Thyroid gland (tissue), 4 donors: ENCODE measurements around the gene BTNL9. TPM values are rescaled to one million over a fixed set of nuclear protein-coding genes. Genes with fewer than 3 reads are reported as not detected.
"Not testable (repeated sequence)": the region's sequence is repeated elsewhere in the genome, so short reads cannot be mapped to it uniquely, and the experiment has no call there.

ENCODE experiments used
- DNase-seq, 2 donors: peaks; one replicate each; pipeline ENCODE4 v3.0.0-alpha.2; 2019
- H3K27ac ChIP-seq, 3 donors: fragments of 200-600 bp; sonication (generic); 1 replicate in 2 of 3; 2 replicates in 1 of 3; pipeline ENCODE4 v1.5.1; 2016 to 2019; ENCODE audit warnings: mild to moderate bottlenecking in 1 of 3, moderate library complexity in 1 of 3
- H3K27me3 ChIP-seq: fragments of 200-600 bp; sonication (generic); one replicate; pipeline ENCODE4 v1.5.1; 2019
- H3K36me3 ChIP-seq, 2 donors: fragments of 200-600 bp; sonication (generic); one replicate each; pipeline ENCODE4 v1.5.1; 2016 to 2019
- H3K4me1 ChIP-seq, 2 donors: fragments of 200-600 bp; sonication (generic); one replicate each; pipeline ENCODE4 v1.5.1; 2017 to 2019
- H3K4me3 ChIP-seq, 3 donors: fragments of 200-600 bp; sonication (generic); replicated peaks in 1 of 3; 1 replicate in 2 of 3; 2 replicates in 1 of 3; pipeline ENCODE4 v1.5.1; 2016; ENCODE audit warnings: mild to moderate bottlenecking in 1 of 3
- H3K9me3 ChIP-seq: fragments of 200-600 bp; sonication (generic); one replicate; pipeline ENCODE4 v1.5.1; 2017
- POLR2A ChIP-seq, 2 donors: fragments of 450-650 bp; IDR thresholded peaks; one replicate each; pipeline ENCODE4 v1.6.1; 2017; ENCODE audit warnings: antibody characterized with exemption in 2 of 2, mild to moderate bottlenecking in 2 of 2, moderate library complexity in 1 of 2
- WGBS, 2 donors: methylation state at CpG; one replicate each; pipeline ENCODE4 v1.1.5; 2017; 5-methylcytosine and 5-hydroxymethylcytosine counted together
- intact Hi-C: fragments of 100-400 bp; cut with DNase I; formaldehyde crosslinking; loops from one replicate; pipeline ENCODE4 v1.15.1; 2023
- total RNA-seq, 4 donors: library from RNA; depleted of rRNA; stranded (reverse); fragments of >200 nt; gene quantifications; one replicate each; pipeline ENCODE4 v1.2.3, GENCODE V29; 2016
- TF ChIP-seq, protein P1 (sequence below), 6 experiments: fragments of 200-600 bp in 3 of 6; fragments of 450-650 bp in 3 of 6; sonication (generic) in 3 of 6; IDR thresholded peaks; one replicate each; pipeline ENCODE4 v1.5.1; 2016 to 2019; ENCODE audit warnings: antibody characterized with exemption in 6 of 6, mild to moderate bottlenecking in 2 of 6, inconsistent platforms in 1 of 6, moderate library complexity in 1 of 6

Gene BTNL9
- total RNA-seq, 4 donors from 2014 or later = 12.9 to 77.1 (median 34.3) TPM

GRCh38 chr5:181044093-181044599 lies 4.1 kb downstream of the BTNL9 start:
- TF ChIP-seq, protein P1, sequence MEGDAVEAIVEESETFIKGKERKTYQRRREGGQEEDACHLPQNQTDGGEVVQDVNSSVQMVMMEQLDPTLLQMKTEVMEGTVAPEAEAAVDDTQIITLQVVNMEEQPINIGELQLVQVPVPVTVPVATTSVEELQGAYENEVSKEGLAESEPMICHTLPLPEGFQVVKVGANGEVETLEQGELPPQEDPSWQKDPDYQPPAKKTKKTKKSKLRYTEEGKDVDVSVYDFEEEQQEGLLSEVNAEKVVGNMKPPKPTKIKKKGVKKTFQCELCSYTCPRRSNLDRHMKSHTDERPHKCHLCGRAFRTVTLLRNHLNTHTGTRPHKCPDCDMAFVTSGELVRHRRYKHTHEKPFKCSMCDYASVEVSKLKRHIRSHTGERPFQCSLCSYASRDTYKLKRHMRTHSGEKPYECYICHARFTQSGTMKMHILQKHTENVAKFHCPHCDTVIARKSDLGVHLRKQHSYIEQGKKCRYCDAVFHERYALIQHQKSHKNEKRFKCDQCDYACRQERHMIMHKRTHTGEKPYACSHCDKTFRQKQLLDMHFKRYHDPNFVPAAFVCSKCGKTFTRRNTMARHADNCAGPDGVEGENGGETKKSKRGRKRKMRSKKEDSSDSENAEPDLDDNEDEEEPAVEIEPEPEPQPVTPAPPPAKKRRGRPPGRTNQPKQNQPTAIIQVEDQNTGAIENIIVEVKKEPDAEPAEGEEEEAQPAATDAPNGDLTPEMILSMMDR (IDR thresholded peaks at IDR 0.05) = no peak
- no peak for TF ChIP-seq POLR2A (IDR thresholded peaks at IDR 0.05)
- Histone ChIP-seq H3K4me3 (no peak overlapping the region), H3K27ac (peak overlapping the region; percentile 51 to 62 (median 53)), H3K27me3 (no peaks in the 10 kb centered on the region), H3K4me1 (peaks cover 0 to 4% of the 10 kb centered on the region in 2 donors), H3K9me3 (no peaks in the 10 kb centered on the region), H3K36me3 (no peaks in the 10 kb centered on the region)
- intact Hi-C loops = no loop called here
- DNase-seq = no peak
- 90 to 93% methylated on average over 10 of the region's 10 CpGs for WGBS, 2 donors

- H3K27me3 ChIP-seq = no peaks in the 10 kb centered on the region
- peaks cover 0 to 4% of the 10 kb centered on the region in 2 donors for H3K4me1 ChIP-seq
- H3K9me3 ChIP-seq = no peaks in the 10 kb centered on the region
- H3K4me3 ChIP-seq = no peak overlapping the region
- peak overlapping the region; percentile 51 to 62 (median 53) for H3K27ac ChIP-seq
- no peaks in the 10 kb centered on the region for H3K36me3 ChIP-seq
- 42 to 43% methylated on average over 9 to 11 of the region's 11 CpGs for WGBS, 2 donors
- TF ChIP-seq, protein P1 (IDR thresholded peaks at IDR 0.05) = no peak
- TF ChIP-seq POLR2A (IDR thresholded peaks at IDR 0.05) = peak in 1 of 2 donors; percentile 5
- intact Hi-C loops = no loop called here
- peak; percentile 18 to 40 for DNase-seq
These were observed 4.7 kb downstream of the BTNL9 start for GRCh38 chr5:181044662-181045305.

DNA sequence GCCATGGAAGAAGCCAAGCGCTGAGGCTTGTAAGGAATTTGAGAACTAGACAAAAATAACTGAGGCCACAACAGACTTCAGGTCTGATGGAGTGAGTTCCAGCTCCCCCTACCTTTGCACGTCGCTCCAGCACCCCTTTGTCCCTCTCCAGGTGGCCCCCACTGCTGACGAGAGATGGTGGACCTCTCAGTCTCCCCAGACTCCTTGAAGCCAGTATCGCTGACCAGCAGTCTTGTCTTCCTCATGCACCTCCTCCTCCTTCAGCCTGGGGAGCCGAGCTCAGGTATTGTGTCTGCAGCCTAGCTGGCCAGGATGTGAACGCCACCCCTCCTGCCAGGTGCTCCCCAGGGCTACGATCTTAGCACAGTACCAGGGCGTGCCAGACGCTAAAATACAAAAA lies 5.2 kb downstream of the BTNL9 start:
- H3K27me3 ChIP-seq = no peaks in the 10 kb centered on the region
- no peak for DNase-seq
- intact Hi-C loops = no loop called here
- H3K4me1 ChIP-seq = peaks cover 0 to 4% of the 10 kb centered on the region in 2 donors
- TF ChIP-seq, protein P1 (IDR thresholded peaks at IDR 0.05) = no peak
- TF ChIP-seq POLR2A (IDR thresholded peaks at IDR 0.05) = no peak
- H3K4me3 ChIP-seq = no peak overlapping the region
- H3K9me3 ChIP-seq = no peaks in the 10 kb centered on the region
- no peaks in the 10 kb centered on the region for H3K36me3 ChIP-seq
- H3K27ac ChIP-seq = peak overlapping the region in 2 of 3 donors; percentile 36 to 50
- WGBS, 2 donors = 54 to 57% methylated on average over 9 to 10 of the region's 10 CpGs

GRCh38 chr5:181045857-181046256 lies 5.8 kb downstream of the BTNL9 start:
- WGBS, 2 donors = 71 to 73% methylated on average over 1 of the region's 1 CpG
- H3K27ac ChIP-seq, H3K9me3 ChIP-seq, H3K4me1 ChIP-seq, DNase-seq, H3K36me3 ChIP-seq, intact Hi-C loops, H3K27me3 ChIP-seq, H3K4me3 ChIP-seq: not testable (repeated sequence)

DNA sequence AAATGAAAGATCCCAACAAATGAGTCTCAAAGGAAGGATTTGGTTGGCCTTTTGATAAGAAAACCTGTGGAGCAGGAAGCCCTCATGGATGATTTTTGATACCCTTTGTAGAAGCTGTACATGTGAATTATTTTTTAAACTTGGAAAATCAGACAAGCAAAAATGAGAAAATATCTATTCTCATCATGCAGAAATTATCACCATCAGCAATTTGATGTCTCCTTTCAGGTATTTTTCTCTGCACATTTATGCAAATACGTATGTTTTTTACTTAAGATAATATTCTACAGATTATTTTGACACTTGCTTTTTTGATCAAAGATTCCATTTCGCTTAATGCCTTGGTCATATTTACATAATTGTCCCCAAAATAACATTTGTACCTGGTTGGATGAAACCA lies 7.2 kb downstream of the BTNL9 start:
- no peaks in the 10 kb centered on the region for H3K27me3 ChIP-seq

More for the DNA sequence above, 7.2 kb downstream of the BTNL9 start:
- H3K4me3 ChIP-seq = no peak overlapping the region
- no peak overlapping the region for H3K27ac ChIP-seq
- 87% methylated on average over 2 of the region's 2 CpGs for WGBS, 2 donors
- H3K9me3 ChIP-seq = no peaks in the 10 kb centered on the region
- intact Hi-C loops = no loop called here
- H3K36me3 ChIP-seq = no peaks in the 10 kb centered on the region
- H3K4me1 ChIP-seq = peaks cover 2 to 4% of the 10 kb centered on the region in 2 donors
- TF ChIP-seq POLR2A (IDR thresholded peaks at IDR 0.05) = no peak
- TF ChIP-seq, protein P1 (IDR thresholded peaks at IDR 0.05) = no peak
- DNase-seq = no peak
